GM10266 (cell line): ENCODE data around the gene GRIK5.
"Not testable (repeated sequence)": the region's sequence is repeated elsewhere in the genome, so short reads cannot be mapped to it uniquely, and the experiment has no call there.

Experiments used
- DNase-seq: peaks from one replicate; pipeline ENCODE4 v3.0.0; 2012; ENCODE audit errors: extremely low spot score
- TF ChIP-seq, protein P1 (sequence below): IDR thresholded peaks from 2 replicates; pipeline ENCODE4 v1.5.1; 2012; ENCODE audit warnings: mild to moderate bottlenecking, low read depth; ENCODE audit not compliant: control insufficient read depth, insufficient read depth; ENCODE audit errors: missing control alignments

The GRIK5 gene

DNA sequence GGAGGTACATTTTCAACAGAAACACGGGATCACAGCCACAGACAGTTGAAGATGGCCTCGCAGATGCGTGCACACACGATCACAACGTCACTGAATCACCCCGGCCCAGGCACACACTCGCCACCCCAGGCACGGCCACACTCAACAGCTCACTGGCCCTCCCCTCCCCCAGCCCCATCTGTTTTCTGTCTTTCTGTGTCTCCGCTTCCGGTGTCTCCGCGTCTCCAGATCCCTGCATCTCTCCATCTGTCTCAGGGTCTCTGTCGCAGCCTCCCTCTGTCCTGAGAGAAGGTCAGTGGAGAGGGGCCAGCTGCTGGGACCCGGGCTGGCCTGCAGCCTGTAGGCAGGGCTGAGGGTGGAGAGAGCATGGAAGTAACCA lies 72.2 kb downstream of the GRIK5 start:
- no peak for DNase-seq
- TF ChIP-seq, protein P1, sequence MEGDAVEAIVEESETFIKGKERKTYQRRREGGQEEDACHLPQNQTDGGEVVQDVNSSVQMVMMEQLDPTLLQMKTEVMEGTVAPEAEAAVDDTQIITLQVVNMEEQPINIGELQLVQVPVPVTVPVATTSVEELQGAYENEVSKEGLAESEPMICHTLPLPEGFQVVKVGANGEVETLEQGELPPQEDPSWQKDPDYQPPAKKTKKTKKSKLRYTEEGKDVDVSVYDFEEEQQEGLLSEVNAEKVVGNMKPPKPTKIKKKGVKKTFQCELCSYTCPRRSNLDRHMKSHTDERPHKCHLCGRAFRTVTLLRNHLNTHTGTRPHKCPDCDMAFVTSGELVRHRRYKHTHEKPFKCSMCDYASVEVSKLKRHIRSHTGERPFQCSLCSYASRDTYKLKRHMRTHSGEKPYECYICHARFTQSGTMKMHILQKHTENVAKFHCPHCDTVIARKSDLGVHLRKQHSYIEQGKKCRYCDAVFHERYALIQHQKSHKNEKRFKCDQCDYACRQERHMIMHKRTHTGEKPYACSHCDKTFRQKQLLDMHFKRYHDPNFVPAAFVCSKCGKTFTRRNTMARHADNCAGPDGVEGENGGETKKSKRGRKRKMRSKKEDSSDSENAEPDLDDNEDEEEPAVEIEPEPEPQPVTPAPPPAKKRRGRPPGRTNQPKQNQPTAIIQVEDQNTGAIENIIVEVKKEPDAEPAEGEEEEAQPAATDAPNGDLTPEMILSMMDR: no peak

DNA sequence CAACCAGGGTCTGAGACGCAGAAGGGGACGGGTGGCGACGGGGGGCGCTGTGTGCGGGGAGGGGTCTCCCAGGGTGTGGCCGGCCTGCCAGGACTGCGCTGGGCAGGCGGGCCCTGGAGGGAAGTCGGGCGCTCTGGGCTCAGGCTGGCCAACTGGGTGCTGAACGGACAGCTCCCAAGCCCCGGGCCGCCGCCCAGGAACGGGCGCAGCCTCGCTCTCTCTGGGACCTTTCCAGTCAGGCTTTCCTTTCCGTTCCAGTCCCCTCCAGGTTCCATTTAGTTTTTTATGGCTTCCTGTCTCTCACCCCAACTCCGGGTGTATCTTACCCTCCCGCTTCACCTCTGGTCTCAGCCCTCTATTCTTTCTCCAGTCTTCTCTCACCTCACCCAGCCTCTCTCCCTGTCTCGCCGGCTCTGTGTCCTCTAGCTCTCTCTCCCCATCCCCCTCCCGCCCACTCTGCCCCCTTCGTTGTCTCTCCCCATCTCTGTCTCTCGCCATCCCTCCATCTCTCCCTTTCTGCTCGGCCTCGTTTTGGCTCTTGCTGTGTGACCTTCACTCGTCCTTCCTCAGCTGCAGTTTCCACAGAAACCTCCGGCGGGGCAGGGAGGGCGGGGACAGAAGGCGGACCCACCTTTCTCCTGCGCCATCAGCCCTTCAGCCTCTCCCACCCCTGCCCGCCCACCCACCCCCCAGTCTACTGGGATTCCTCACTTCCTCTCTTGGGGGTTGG lies 72.7 kb downstream of the GRIK5 start:
- TF ChIP-seq, protein P1: no peak
- DNase-seq: peak; percentile 87

DNA sequence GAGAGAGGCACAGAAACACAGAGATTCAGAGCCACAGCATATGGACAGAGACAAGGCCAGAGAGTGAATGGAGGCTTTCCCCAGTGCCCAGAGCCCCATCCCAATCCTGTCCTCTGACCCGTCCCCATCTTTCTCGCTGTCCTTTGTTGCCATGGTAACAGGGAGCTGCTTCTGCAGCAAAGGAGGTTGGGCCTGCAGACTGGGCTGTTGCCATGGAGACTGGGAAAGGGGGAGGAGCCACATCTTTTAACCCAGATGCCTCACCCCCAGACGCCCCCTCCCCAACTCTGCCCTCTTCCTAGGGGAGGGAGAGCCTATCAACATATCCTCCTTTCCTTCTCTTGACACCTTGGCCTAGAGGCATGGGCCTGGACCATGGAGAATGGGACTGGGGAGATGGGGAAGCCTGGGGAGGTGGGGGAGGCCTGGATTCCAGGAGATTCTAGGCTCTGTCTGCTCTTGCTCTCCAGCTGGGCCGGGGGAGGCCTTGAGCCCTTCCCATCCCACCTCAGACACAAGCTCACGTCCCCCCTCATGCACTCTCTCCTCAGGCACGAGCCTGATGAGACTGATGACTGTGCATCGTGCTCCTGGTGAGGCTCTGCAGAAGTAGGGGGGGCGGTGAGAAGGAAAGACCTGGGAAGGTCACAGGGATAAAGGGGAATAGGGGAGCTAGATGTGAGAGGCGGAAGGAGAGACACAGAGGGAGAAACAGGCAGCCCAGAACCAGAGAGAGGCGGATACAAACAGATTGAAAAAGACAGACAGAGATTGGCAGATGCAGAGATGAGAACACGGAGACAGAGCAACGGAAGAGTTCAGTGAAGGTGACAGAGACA lies 73.8 kb downstream of the GRIK5 start:
- peak; percentile 61 for DNase-seq
- TF ChIP-seq, protein P1: no peak

DNA sequence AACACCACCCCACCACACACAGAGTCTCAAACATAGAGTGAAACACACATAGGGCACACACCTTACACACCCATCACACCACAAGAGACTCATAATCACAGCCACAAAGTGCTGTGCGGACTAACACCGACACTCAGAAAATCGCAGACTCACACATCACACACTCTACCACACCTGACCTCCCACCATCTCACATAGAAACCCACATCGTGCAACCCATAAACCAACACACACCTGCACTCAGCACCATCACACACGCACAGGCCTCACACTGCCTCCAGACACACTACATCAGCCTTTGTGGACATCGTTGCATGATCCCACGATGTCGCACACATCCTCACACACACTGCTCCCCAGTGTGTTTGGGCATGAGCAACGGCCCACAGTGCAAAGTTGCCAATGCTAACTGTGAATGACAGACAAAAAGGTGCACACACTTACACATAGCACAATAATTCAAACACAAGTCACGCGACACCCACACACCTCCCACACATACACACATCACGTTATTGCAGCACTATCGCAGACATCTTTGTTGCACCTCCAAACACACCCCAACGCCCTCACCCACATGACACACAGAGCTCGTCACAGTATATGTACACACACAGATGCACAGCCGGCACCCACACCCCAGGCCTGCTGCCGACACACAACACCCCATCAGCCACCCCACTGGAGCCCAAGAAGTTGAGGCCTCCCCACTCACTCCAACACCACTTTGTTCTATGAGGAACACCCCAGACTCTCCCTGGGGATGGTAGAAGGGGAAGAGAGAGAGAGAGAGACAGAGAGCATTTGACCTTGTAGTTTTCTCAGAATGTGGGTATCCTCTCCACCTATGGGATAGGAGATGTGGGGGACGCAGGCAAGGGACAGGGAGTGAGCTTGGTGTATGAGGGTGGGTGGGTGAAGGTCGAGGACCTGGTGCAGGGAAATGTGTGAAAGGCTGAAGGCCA lies 74.7 kb downstream of the GRIK5 start:
- TF ChIP-seq, protein P1: no peak
- DNase-seq: no peak

DNA sequence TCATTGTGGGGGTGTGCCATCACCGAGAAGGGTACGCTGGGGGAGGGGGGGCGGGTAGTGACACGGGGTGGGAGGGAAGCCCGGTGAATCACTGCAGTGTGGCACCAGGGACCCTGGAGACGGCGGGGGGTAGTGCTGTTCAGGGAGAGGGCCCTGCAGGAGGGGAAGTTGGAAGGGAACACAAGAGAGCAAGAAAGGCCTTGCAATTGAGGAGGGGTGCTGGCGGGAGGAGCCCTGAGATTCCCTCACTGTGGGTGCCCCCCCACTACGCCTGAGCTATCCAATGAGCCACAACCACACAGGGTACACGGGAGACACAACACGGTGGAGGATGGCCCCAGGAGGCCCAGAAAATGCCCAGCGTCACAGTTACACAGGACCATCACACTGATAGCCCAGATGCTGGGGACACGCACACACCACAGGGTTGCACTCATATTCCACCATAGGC lies 75.5 kb downstream of the GRIK5 start:
- TF ChIP-seq, protein P1: no peak
- DNase-seq: no peak

DNA sequence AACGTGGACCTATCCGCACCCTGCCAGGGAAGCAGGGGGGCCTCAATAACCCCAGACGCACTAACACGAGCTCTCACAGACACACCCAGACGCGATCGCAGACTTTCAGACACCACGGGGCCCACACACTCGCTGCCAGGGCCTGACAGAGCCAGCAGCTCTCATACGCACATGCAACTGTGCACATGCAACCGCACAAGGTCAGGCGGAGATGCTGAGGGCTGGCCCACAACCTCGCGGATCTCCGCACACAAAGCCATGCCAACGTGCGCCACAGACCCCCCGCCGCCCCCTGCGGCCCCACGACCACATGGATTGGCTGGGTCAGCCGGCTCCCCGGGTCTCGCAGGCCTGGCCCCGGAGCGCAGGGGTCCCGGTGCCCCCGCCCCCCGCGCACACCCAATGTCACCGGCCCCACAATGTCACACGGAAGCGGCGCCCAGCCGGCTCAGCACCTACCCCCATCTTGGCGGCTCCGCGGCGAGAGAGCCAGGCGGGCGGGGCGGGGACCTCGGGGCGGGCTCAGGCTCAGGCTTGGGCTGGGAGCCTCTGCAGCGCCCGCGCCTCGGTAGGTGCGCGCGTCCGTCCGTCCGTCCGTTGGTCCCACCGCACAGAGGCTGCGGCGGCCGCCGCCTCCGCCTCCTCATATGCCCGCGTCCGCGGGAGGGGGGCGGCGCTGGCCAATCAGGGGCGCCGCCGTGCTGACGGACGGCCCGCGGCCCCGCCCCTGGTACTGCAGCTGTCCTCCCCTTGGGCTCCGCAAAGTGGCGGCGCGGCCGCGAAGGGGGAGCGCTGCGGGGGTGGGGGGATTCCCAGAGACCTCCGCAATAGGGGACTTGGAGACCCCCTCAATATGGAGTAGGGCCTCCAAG lies 76.2 kb downstream of the GRIK5 start, which contains the start of gene ATP1A3:
Gene ATP1A3 (minus strand): TSS at position 619 of the 872 bp plus-strand sequence. CDS start 154 bp downstream, at position 465.
- DNase-seq: peak; percentile 92
- TF ChIP-seq, protein P1: no peak

DNA sequence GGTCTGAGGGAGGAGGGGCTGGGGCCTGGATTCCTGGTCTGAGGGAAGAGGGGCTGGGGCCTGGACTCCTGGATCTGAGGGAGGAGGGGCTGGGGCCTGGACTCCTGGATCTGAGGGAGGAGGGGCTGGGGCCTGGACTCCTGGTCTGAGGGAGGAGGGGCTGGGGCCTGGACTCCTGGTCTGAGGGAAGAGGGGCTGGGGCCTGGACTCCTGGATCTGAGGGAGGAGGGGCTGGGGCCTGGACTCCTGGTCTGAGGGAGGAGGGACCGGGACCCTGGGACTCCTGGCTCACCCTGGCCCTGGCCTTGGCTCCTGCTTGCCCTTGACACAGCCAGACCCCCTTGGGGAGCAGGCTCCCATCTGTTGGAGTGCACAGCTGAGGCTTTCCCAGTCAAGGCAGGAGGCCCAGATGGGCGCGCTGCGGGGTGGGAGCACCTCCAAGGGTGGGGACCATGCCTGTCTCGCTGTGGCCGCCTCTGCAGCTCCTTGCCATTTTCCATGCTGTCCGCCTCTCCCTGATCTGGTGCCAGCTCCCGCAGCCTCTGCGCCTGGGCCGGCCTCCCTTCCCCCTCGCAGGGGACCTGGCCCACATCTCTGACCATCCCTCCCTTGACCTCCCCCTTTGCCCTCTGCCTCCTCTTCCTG lies 78.0 kb downstream of the GRIK5 start:
- not testable (repeated sequence) for DNase-seq
